Small intestine (tissue), 7 donors: ENCODE data around the gene ACER1. TPM values are rescaled to one million over a fixed set of nuclear protein-coding genes. Genes with fewer than 3 reads are reported as not detected.
"Not testable (repeated sequence)": the region's sequence is repeated elsewhere in the genome, so short reads cannot be mapped to it uniquely, and the experiment has no call there.

ENCODE experiments used
- DNase-seq, 2 donors: peaks; one replicate each; pipeline versions ENCODE4 v3.0.0 to v3.0.0-alpha.2; 2013
- FAIRE-seq: peaks from 2 replicates; lab custom pipeline; 2012; peaks lifted over from hg19 to GRCh38; lab: Jason Lieb, UNC
- H3K27ac ChIP-seq, 3 donors: one replicate each; pipeline ENCODE4 v1.5.1; 2013; ENCODE audit warnings: low read length in 2 of 3, mild to moderate bottlenecking in 2 of 3, control low read depth in 1 of 3, inconsistent platforms in 1 of 3, low read depth in 1 of 3, moderate library complexity in 1 of 3
- H3K27me3 ChIP-seq, 3 donors: one replicate each; pipeline ENCODE4 v1.6.1; 2013; ENCODE audit warnings: low read length in 3 of 3, inconsistent platforms in 1 of 3; ENCODE audit not compliant: control insufficient read depth in 3 of 3, insufficient read depth in 3 of 3
- H3K36me3 ChIP-seq, 3 donors: one replicate each; pipeline ENCODE4 v1.6.1; 2013; ENCODE audit warnings: low read length in 3 of 3, inconsistent platforms in 1 of 3, low read depth in 1 of 3, mild to moderate bottlenecking in 1 of 3, moderate library complexity in 1 of 3; ENCODE audit not compliant: control insufficient read depth in 3 of 3, insufficient read depth in 2 of 3
- H3K4me1 ChIP-seq, 3 donors: one replicate each; pipeline ENCODE4 v1.6.1; 2013; ENCODE audit warnings: low read length in 2 of 3, inconsistent platforms in 1 of 3, low read depth in 1 of 3, mild to moderate bottlenecking in 1 of 3, moderate library complexity in 1 of 3; ENCODE audit not compliant: control insufficient read depth in 3 of 3, insufficient read depth in 2 of 3
- H3K4me3 ChIP-seq, 3 donors: one replicate each; pipeline ENCODE4 v1.5.1; 2013; ENCODE audit warnings: low read length in 3 of 3, control low read depth in 1 of 3, inconsistent platforms in 1 of 3, low read depth in 1 of 3, mild to moderate bottlenecking in 1 of 3, moderate library complexity in 1 of 3
- H3K9me3 ChIP-seq, 2 donors: one replicate each; pipeline ENCODE4 v1.6.1; 2013; ENCODE audit warnings: low read depth in 1 of 2, low read length in 1 of 2; ENCODE audit not compliant: control insufficient read depth in 2 of 2, insufficient read depth in 1 of 2
- WGBS, 3 donors: extraction: QIAGEN DNeasy Blood & Tissue Kit; methylation state at CpG; one replicate each; pipeline ENCODE4 v1.1.7; 2013; 5-methylcytosine and 5-hydroxymethylcytosine counted together
- polyA plus RNA-seq, 4 donors: library from polyadenylated mRNA; stranded (reverse) in 3 of 4; unstranded in 1 of 4; fragments of 200-250 nt in 3 of 4; fragments of 120-200 nt in 1 of 4; gene quantifications; one replicate each; pipeline versions ENCODE4 v1.2.1 to v1.2.3, GENCODE V29; 2013
- donor health status: healthy with polysubstance abuse.
- donor health status: control.
- donor health status: control.
- donor health status: Bipolar disorder and iron deficiency.
- donor health status: healthy.

Gene ACER1
- polyA plus RNA-seq, 4 donors = 0.06 TPM; not detected in 3

- not testable (repeated sequence) for H3K27ac ChIP-seq, DNase-seq, H3K9me3 ChIP-seq, H3K27me3 ChIP-seq, FAIRE-seq, H3K4me1 ChIP-seq
- H3K4me3 ChIP-seq = peak overlapping the region in 1 of 3 donors; percentile 93
- peaks cover 0 to 27% (median 4%) of the 10 kb centered on the region in 3 donors for H3K36me3 ChIP-seq
- 91 to 96% (median 94%) methylated on average over 10 of the region's 10 CpGs for WGBS, 3 donors
Observed at GRCh38 chr19:6360857-6361216, 27.4 kb upstream of the ACER1 start.

- H3K27me3 ChIP-seq, DNase-seq, H3K9me3 ChIP-seq, H3K4me1 ChIP-seq, FAIRE-seq, H3K4me3 ChIP-seq, H3K27ac ChIP-seq: not testable (repeated sequence)
- H3K36me3 ChIP-seq = peaks cover 0 to 23% (median 2%) of the 10 kb centered on the region in 3 donors
- 90 to 95% (median 92%) methylated on average over 12 of the region's 12 CpGs for WGBS, 3 donors
Observed at GRCh38 chr19:6360445-6360844, 27.0 kb upstream of the ACER1 start.

GRCh38 chr19:6359568-6360341 lies 26.3 kb upstream of the ACER1 start:
- DNase-seq = no peak
- Histone ChIP-seq H3K36me3 (peaks cover 0 to 17% (median 0%) of the 10 kb centered on the region in 3 donors), H3K27ac (no peak overlapping the region), H3K27me3 (no peaks in the 10 kb centered on the region), H3K4me3 (no peak overlapping the region), H3K4me1 (peaks cover 0 to 5% (median 0%) of the 10 kb centered on the region in 3 donors), H3K9me3 (no peaks in the 10 kb centered on the region)
- WGBS, 3 donors = 81 to 97% (median 86%) methylated on average over 5 of the region's 5 CpGs
- FAIRE-seq = no peak

DNA sequence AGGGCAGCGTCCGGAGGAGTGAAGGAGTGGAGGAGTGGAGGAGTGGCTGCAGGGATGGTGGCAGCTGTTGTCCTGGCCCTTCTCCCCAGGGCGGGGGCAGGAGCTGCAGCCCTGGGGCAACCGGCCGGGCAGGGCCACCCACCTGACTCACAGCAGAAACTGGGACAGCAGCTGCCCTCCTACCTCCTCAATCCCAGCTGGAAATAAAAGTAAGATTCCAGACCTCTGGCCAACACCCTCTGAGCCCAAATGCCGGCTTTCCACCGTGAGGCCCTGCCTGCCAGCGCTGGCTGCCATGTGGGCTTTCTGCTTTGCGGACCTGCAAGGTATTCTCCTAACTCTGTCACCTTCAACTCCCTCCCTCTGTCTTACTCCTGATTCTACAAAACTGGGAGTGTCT lies 24.6 kb upstream of the ACER1 start:
- WGBS, 3 donors = 30 to 51% (median 42%) methylated on average over 7 to 9 of the region's 9 CpGs
- H3K4me1 ChIP-seq = peaks cover 0 to 5% (median 0%) of the 10 kb centered on the region in 3 donors
- no peak for FAIRE-seq
- no peak overlapping the region for H3K4me3 ChIP-seq
- H3K9me3 ChIP-seq = peaks cover 0 to 4% of the 10 kb centered on the region in 2 donors
- DNase-seq = no peak
- no peaks in the 10 kb centered on the region for H3K27me3 ChIP-seq
- H3K36me3 ChIP-seq = peaks cover 0 to 6% (median 0%) of the 10 kb centered on the region in 3 donors
- H3K27ac ChIP-seq = no peak overlapping the region

DNA sequence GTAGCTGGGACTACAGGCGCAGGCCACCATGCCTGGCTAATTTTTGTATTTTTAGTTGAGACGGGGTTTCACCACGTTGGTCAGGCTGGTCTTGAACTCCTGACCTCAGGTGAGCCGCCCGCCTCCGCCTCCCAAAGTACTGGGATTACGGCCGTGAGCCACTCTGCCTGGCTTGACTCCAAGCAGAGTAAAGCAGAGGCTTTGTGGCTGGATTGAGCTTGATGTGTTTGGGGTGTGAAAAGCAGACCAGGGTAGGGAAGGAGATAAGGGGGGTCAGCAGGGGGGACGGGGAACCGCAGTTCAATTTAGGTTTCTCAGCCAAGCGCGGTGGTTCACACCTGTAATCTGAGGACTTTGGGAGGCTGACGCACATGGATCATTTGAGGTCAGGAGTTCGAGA lies 23.8 kb upstream of the ACER1 start:
- WGBS, 3 donors = 79 to 85% (median 83%) methylated on average over 14 of the region's 14 CpGs
- no peak overlapping the region for H3K27ac ChIP-seq
- H3K4me3 ChIP-seq = no peak overlapping the region
- H3K36me3 ChIP-seq = no peaks in the 10 kb centered on the region
- H3K27me3 ChIP-seq = no peaks in the 10 kb centered on the region
- H3K4me1 ChIP-seq = peaks cover 0 to 1% (median 0%) of the 10 kb centered on the region in 3 donors
- no peak for FAIRE-seq
- DNase-seq = no peak
- peaks cover 0 to 4% of the 10 kb centered on the region in 2 donors for H3K9me3 ChIP-seq

DNA sequence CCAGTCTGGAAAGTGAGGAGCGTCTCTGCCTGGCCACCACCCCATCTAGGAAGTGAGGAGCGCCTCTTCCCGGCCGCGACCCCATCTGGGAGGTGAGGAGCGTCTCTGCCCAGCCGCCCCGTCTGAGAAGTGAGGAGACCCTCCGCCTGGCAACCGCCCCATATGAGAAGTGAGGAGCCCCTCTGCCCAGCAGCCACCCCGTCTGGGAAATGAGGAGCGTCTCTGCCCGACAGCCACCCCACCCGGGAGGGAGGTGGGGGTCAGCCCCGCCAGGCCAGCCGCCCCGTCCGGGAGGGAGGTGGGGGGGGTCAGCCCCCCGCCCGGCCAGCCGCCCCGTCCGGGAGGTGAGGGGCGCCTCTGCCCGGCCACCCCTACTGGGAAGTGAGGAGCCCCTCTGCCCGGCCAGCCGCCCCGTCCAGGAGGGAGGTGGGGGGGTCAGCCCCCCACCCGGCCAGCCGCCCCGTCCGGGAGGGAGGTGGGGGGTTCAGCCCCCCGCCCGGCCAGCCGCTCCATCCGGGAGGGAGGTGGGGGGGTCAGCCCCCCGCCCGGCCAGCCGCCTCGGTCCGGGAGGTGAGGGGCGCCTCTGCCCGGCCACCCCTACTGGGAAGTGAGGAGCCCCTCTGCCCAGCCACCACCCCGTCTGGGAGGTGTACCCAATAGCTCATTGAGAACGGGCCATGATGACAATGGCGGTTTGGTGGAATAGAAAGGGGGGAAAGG lies 22.1 kb upstream of the ACER1 start:
- H3K27ac ChIP-seq, H3K27me3 ChIP-seq, H3K4me3 ChIP-seq, FAIRE-seq, DNase-seq, H3K36me3 ChIP-seq, H3K4me1 ChIP-seq, H3K9me3 ChIP-seq: not testable (repeated sequence)
- WGBS, 3 donors = 95 to 98% (median 95%) methylated on average over 12 to 39 of the region's 46 CpGs

- no peak for FAIRE-seq
- H3K27ac ChIP-seq = no peak overlapping the region
- no peaks in the 10 kb centered on the region for H3K27me3 ChIP-seq
- no peaks in the 10 kb centered on the region for H3K36me3 ChIP-seq
- H3K4me1 ChIP-seq = no peaks in the 10 kb centered on the region
- WGBS, 3 donors = 60 to 67% (median 63%) methylated on average over 4 of the region's 4 CpGs
- H3K9me3 ChIP-seq = peaks cover 0 to 4% of the 10 kb centered on the region in 2 donors
- DNase-seq = no peak
- H3K4me3 ChIP-seq = no peak overlapping the region
Observed at GRCh38 chr19:6354098-6354674, 20.8 kb upstream of the ACER1 start.

GRCh38 chr19:6352381-6353165 lies 19.2 kb upstream of the ACER1 start:
- Histone ChIP-seq H3K4me3 (no peak overlapping the region), H3K27me3 (no peaks in the 10 kb centered on the region), H3K27ac (no peak overlapping the region), H3K36me3 (no peaks in the 10 kb centered on the region), H3K4me1 (no peaks in the 10 kb centered on the region), H3K9me3 (peaks cover 0 to 4% of the 10 kb centered on the region in 2 donors)
- no peak for DNase-seq
- 86 to 95% (median 93%) methylated on average over 2 of the region's 2 CpGs for WGBS, 3 donors
- FAIRE-seq = no peak
